ENCODE results near the gene FADS6.

Gene FADS6

GRCh38 chr17:74922172-74922571 is 28.7 kb upstream of the FADS6 start:
- TF ChIP-seq GLIS3 (CRISPR knock-in tag; IDR thresholded peaks at IDR 0.05) (no peak), ISL1 (CRISPR knock-in tag; IDR thresholded peaks at IDR 0.05) (no peak), PATZ1 (CRISPR knock-in tag; IDR thresholded peaks at IDR 0.05; ENCODE audit: borderline replicate concordance) (no peak), ZNF70 (CRISPR knock-in tag; IDR thresholded peaks at IDR 0.05) (no peak), OSR1 (CRISPR knock-in tag; IDR thresholded peaks at IDR 0.05) (no peak), ZFP3 (CRISPR knock-in tag; IDR thresholded peaks at IDR 0.05) (no peak), ZFP30 (CRISPR knock-in tag; IDR thresholded peaks at IDR 0.05) (no peak), CSRNP3 (CRISPR knock-in tag; IDR thresholded peaks at IDR 0.05) (no peak), SNAI2 (CRISPR knock-in tag; IDR thresholded peaks at IDR 0.05) (no peak)

GRCh38 chr17:74921769-74922168 is 28.3 kb upstream of the FADS6 start:
- ATAC-seq, result no peak
- TF ChIP-seq BACH2 (CRISPR knock-in tag; IDR thresholded peaks at IDR 0.05; ENCODE audit: borderline replicate concordance) (no peak), OSR1 (CRISPR knock-in tag; IDR thresholded peaks at IDR 0.05) (no peak), TSHZ2 (CRISPR knock-in tag; IDR thresholded peaks at IDR 0.05) (no peak)

More at GRCh38 chr17:74922172-74922571, 28.7 kb upstream of the FADS6 start:
- no peak for ATAC-seq

GRCh38 chr17:74921026-74921681 is 27.7 kb upstream of the FADS6 start:
- no peak for TF ChIP-seq ZFP3 (CRISPR knock-in tag; IDR thresholded peaks at IDR 0.05)
- no peak for TF ChIP-seq ESRRG (CRISPR knock-in tag; IDR thresholded peaks at IDR 0.05)
- no peak for TF ChIP-seq ZC3H10 (CRISPR knock-in tag; IDR thresholded peaks at IDR 0.05)
- no peak for TF ChIP-seq ISL1 (CRISPR knock-in tag; IDR thresholded peaks at IDR 0.05)
- no peak for TF ChIP-seq SNAI2 (CRISPR knock-in tag; IDR thresholded peaks at IDR 0.05)
- no peak for TF ChIP-seq PPARA (CRISPR knock-in tag; IDR thresholded peaks at IDR 0.05; ENCODE audit: borderline replicate concordance)
- TF ChIP-seq GLIS3 (CRISPR knock-in tag; IDR thresholded peaks at IDR 0.05), result no peak
- no peak for TF ChIP-seq BACH2 (CRISPR knock-in tag; IDR thresholded peaks at IDR 0.05; ENCODE audit: borderline replicate concordance)
- no peak for TF ChIP-seq PATZ1 (CRISPR knock-in tag; IDR thresholded peaks at IDR 0.05; ENCODE audit: borderline replicate concordance)
- no peak for TF ChIP-seq ZNF565 (CRISPR knock-in tag; conservative IDR thresholded peaks at IDR 0.05; ENCODE audit: low read depth)
- TF ChIP-seq TCF4 (CRISPR knock-in tag; IDR thresholded peaks at IDR 0.05; ENCODE audit: borderline replicate concordance), result no peak
- TF ChIP-seq TOX (CRISPR knock-in tag; IDR thresholded peaks at IDR 0.05; ENCODE audit: borderline replicate concordance), result no peak
- TF ChIP-seq ARNTL (CRISPR knock-in tag; IDR thresholded peaks at IDR 0.05; ENCODE audit: borderline replicate concordance, low read depth), result no peak
- TF ChIP-seq ZFP30 (CRISPR knock-in tag; IDR thresholded peaks at IDR 0.05), result no peak
- TF ChIP-seq RARB (CRISPR knock-in tag; IDR thresholded peaks at IDR 0.05), result no peak
- no peak for TF ChIP-seq CSRNP3 (CRISPR knock-in tag; IDR thresholded peaks at IDR 0.05)
- no peak for TF ChIP-seq CREB5 (CRISPR knock-in tag; IDR thresholded peaks at IDR 0.05; ENCODE audit: low read depth)
- TF ChIP-seq CSDC2 (CRISPR knock-in tag; IDR thresholded peaks at IDR 0.05), result no peak
- no peak for TF ChIP-seq TSHZ2 (CRISPR knock-in tag; IDR thresholded peaks at IDR 0.05)
- ATAC-seq, result no peak

Measured in SK-N-SH treated with all-trans-retinoic acid at 6 μM for 48 hours (cell line).